ENCODE data around the gene FOXD1.
A peak's percentile ranks its signal among the peaks of the same experiment; 100 is the strongest.

Gene FOXD1

GRCh38 chr5:73438645-73439470, 9.7 kb downstream of the FOXD1 start:
- DNase-seq = peak; percentile 27

GRCh38 chr5:73437777-73438644, 10.6 kb downstream of the FOXD1 start:
- peak; percentile 67 for DNase-seq

- DNase-seq = peak; percentile 85
Measured at GRCh38 chr5:73437101-73437776, 11.3 kb downstream of the FOXD1 start.

GRCh38 chr5:73436535-73437100, 12.0 kb downstream of the FOXD1 start:
- DNase-seq = peak; percentile 51

GRCh38 chr5:73435759-73436534, 12.6 kb downstream of the FOXD1 start:
- peak; percentile 79 for DNase-seq

- DNase-seq = peak; percentile 22
Measured at GRCh38 chr5:73434907-73435306, 13.7 kb downstream of the FOXD1 start.

- no peak for DNase-seq
Measured at GRCh38 chr5:73434461-73434860, 14.1 kb downstream of the FOXD1 start.

GRCh38 chr5:73433982-73434342, 14.6 kb downstream of the FOXD1 start:
- DNase-seq = peak; percentile 73

GRCh38 chr5:73433272-73433981, 15.2 kb downstream of the FOXD1 start:
- peak; percentile 31 for DNase-seq

GRCh38 chr5:73431204-73431851, 17.2 kb downstream of the FOXD1 start:
- peak; percentile 69 for DNase-seq

- DNase-seq = peak; percentile 41
Measured at GRCh38 chr5:73426034-73426433, 22.5 kb downstream of the FOXD1 start.

GRCh38 chr5:73424556-73424977, 24.0 kb downstream of the FOXD1 start:
- DNase-seq = peak; percentile 92

- no peak for DNase-seq
Measured at GRCh38 chr5:73422164-73422563, 26.4 kb downstream of the FOXD1 start.

- DNase-seq = no peak
Measured at GRCh38 chr5:73420666-73421065, 27.9 kb downstream of the FOXD1 start.

- DNase-seq = peak; percentile 82
Measured at GRCh38 chr5:73419465-73420390, 28.8 kb downstream of the FOXD1 start.

- no peak for DNase-seq
Measured at GRCh38 chr5:73419117-73419464, 29.5 kb downstream of the FOXD1 start.

GRCh38 chr5:73418244-73418691, 30.3 kb downstream of the FOXD1 start:
- peak; percentile 36 for DNase-seq

- DNase-seq = peak; percentile 86
Measured at GRCh38 chr5:73417303-73418034, 31.1 kb downstream of the FOXD1 start.

GRCh38 chr5:73415617-73416016, 33.0 kb downstream of the FOXD1 start:
- no peak for DNase-seq

Data from fibroblast of skin of right biceps (primary cell).